Cerebellar cortex (tissue), 1 donor: ENCODE results near the gene NAPEPLD.
"Not testable (repeated sequence)": the region's sequence is repeated elsewhere in the genome, so short reads cannot be mapped to it uniquely, and the experiment has no call there.

Experiments
- DNase-seq: peaks from one replicate; pipeline ENCODE4 v3.0.0-alpha.2; 2015; ENCODE audit warnings: low spot score

The NAPEPLD gene

DNA sequence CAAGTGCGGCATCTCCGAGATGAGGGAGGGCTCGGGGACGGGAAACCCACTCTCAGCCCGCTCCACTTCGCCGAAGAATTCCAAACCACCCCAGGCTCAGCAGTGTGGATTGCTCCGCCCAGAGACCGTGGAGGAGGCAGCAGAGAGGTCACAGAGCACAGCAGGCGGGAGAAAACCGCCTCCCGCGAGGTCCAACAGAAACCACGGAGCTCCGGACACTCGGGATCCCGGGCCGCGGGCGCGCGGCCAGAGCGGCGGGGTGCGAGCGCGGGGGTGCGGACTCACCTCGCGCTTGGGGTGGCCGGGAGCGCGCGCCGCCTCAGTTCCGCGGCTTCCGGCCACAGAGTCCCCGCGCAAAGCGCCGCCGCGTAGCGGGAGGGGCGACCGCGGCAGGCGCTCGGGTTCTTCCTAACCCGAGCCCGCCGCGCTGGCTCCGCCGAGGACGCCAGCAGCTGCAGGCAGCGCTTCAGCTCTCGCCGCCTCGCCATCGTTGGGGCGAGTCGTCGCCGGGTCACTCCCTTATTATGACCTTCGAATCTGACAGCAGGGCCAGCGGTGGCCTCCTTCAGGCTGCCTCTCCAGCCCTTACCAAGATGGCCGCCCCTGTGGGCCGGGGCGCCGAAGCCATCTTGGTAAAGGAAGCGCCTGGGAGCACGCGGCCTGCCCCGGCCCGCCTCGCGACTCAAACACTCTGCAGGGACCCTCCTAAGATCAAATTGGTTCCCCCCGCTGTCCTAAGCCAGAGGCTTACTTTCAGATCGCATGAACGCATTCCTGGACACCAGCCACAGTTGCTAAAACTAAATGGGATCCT lies at the start of gene NAPEPLD:
TSS of gene NAPEPLD (minus strand) at position 106 of the 814 bp plus-strand sequence. CDS start 20,323 bp downstream, outside the sequence.
- DNase-seq, result peak; percentile 84

DNA sequence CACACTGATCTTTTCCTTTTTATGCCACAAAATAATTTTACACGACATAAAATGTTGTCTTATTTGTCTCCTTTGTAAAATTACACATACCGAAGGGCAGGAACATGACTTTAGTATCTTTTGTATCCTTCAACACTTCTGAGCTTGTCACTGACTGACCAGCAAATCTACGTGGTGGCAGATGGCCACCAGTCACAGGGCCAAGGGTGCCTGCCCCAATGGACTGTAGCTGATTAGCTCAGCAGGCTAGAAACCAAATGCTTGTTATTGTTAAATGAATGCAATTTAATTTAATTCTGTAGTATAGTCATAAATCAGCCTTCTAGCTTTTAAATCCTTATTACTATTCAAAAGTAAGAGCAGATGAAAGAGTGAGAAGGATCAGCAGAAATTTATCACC lies 49.2 kb upstream of the NAPEPLD start:
- not testable (repeated sequence) for DNase-seq

DNA sequence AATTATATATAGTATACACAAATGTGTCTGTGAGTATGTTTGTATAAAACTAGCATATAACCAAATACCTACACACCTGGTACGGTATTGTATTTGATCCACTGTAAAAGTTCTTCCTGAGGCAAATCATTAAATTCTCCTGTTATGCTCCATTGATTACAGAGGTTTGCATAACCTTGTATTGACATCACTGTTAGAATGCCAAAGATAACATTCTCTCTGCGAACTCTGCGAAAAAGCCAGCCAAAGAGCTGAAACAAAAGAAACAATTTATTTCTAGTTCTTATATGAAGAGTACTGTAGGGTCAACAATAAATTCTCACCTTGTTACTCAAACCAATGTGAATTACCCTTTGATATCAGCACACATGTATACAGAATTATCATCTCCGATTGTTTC lies 46.5 kb upstream of the NAPEPLD start:
- DNase-seq, result not testable (repeated sequence)

DNA sequence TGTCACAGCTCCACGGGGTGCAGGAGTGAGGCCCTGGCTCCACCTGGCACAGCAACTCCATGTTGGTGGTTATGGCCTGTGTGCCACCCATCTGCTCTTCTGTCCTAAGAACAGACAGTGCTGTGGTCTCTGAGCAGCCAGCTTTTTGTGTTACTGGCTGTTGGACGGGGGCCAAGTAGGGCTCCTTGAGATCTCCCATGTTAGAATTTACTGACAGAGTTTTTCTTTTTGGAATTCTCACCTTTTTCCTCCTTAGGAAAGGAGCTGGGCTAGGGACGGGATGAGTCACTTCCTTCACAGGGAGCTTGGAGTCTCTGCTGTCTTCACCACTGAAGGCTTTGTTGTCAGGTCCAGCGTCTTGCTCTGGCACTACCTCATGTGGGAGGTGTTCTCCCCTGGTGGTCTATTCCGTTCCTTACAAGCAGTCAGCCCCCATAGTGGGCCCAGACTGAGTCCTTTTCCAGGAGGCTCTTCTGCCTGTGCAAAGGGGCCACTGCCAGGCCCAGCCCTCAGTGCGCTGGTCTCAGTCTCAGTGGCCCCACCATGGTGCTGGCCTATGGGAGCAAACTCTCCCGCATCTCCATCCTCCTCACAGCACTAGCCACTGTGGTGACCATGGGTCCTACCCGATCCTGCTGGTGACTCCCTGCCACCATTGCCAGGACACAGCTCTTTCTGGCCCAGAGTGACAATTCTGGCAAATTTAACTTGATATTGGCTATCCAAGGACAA lies 23.7 kb upstream of the NAPEPLD start:
- peak; percentile 72 for DNase-seq

DNA sequence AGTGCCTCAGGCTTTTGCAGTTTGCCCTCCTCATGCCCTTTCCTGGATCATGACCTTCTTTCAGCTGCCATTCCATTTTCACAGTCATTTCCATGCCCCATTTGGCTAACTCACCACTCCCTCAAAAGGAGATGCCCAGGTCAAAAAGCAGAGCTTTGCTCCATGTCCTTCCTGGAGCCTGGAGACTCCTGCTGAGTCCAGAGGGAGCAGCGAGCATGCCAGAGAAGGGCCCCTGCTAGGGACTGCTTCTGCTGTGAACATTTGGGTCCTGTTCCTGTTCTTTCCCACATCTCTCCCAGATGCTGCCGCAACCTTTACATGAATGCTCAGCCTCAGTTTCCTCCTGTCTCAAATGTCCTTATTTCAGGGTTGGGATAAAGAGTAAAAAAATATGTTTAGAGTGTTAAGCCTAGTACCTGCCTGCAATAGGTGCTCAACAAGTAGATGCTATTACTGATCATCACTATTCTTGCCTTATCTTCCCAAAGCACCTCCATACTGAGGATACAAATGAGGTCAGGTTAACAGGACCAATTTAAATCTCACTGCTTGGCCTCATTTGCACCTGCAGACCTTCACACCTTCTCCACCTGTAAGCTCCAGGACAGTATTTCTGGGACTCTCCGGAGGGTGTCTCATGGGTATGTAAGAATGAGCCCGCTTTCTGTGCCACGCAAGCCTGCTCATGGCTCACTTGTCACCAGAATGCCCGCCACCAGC lies 23.0 kb upstream of the NAPEPLD start:
- peak; percentile 55 for DNase-seq

DNA sequence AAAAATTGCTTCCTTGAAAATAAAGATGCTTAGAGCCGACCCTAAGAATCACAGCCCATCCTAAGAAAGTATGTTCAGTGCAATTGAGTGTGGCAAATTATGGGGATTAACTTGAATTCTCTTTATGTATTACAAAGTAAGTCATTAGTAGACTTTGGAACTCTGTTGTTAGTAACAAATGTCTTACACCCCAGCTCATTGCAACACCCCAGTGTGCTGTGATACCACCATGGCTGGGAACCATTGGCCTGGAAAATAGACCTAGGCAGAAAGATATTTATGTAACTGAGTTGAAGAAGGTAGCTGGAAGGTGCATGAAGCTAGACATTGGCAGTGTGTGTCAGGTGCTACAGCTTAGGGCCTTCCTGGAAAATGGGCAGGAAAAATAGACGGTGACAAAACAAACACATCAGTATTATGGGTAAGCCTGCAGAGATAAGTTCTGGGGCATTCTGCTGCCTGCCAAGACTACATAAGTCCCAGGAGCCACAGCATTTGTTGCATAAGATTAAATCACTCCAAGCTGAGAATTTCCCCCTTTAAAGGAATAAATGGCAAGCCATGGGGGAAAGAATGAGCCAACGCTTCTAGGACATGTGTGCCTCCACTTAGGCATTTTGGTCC lies 18.1 kb upstream of the NAPEPLD start:
- DNase-seq, result not testable (repeated sequence)

DNA sequence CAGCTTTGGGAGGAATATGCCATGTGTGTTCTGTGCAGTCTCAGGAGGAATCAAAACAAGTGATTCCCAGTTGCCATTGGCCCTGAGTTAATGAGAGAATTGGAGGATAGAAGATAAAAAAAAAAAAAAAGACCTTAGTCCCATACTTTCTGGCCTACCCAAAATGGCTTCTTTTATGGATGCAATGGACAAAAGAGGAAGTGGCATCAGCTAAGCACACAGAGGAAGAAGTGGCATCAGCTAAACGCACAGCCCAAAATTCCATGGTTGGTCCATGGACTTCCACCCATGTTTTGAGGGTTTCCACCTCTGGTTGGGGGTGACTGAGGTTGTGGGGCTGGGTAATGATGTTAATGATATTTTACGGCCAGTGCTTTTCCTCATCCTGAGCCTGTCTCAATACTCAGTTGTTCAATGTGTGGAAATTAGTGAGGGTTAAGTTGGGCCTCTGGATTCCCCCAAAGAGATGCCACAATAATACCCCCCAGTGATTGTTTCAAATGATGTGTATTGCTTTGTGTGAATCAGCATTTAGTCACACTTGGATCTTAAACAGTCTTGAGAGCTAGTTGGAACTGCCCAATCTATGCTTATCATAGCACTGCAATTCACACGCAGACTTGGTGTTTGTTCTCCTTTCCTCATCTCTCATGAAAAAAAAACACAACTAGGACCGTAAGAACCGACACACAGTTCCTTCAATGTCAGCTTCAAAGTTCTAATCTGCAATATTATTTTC lies 14.4 kb upstream of the NAPEPLD start:
- not testable (repeated sequence) for DNase-seq

DNA sequence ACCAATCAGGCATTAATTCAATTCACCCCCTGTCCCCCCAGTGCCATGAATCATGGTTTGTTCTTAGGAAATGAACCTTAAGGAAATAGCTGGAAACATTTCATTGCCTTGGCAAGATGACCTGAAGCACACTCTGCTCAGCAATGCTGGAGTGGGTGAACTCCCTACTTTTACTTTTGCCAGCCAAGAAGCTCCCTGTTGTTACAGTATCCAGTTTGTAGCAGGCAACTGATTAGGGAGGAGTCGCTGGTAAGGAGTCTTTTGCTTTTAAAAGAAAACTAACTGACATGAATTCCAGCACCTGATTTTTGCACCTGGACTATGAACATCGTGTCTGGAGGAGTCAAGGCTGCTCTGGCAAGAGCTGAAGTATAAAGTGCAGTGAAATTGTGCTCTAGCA lies 13.7 kb upstream of the NAPEPLD start:
- not testable (repeated sequence) for DNase-seq

DNA sequence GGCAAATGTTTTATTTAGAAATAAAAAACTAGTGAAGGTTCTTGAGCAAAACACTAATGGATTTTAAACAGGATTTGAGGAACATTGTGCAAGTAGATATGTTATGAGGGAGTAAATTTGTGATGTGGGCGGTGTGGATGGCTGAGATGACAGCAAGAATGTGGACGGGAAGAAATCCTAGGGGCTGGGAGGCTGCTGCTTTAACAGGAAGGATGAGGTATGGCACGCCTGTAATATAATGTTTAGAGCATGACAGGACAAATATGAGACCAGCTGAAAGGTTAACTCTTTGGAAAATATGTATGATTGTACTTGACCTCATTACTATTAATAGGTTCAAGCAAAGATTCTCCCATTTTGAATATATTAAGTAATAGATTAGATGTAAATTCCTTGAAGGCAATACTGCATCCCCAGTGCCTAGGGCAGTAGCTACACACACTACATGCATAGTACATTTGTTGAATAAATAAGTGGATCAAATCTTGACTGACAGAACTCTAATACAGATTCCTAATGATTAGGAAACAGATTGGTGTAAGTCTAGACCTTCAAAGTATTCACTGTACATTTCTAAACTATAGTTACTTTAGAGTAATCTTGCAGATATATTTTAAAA lies 13.2 kb upstream of the NAPEPLD start:
- DNase-seq, result not testable (repeated sequence)

DNA sequence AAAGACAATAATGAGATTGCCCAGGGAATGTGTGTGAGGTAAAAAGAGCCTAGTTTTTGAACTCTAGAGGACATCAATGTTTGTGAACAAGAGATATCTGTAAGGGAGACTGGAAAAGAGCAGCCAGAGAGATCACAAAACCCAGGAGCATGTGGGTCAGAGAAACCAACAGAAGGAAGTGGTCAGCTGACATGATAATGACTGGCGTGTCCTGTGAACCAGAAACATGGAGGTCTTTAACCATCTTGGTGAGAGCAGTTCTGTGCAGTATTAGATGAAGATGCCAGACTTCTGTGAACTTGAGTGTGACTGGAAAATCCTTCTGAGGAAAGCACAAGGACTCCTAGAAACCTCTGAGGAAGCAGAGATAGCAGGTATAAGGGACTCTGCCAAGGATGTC lies 10.2 kb upstream of the NAPEPLD start:
- not testable (repeated sequence) for DNase-seq

DNA sequence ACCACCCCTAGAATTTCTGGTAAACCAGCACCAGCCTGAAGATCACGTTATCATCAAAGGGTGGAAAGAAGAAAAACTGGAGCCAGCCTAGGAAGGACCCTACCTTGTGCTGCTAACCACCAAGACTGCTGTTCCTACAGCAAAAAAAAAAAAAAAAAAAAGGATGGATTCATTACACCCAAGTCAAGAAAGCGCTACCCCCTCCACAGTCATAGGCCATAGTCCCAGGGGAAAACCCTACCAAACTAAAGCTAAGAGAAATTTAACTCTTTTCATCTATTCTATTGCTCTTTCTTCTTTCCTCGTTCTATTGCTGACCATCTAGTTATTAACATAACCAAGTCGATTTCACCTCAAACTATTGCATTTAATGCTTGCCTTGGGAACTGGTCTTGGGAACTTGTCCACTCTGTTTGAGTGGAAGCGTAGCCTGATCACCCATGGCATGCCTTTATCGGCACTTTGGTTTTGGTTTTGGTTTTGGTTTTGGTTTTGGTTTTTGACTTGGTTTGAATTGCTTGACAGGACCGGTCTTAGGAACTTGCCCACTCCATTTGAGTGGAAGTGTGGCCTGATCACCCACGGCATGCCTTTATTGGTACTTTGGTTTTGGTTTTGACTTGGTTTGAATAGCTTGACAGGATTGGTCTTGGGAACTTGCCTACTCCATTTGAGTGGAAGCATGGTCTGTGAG lies 6.6 kb upstream of the NAPEPLD start:
- not testable (repeated sequence) for DNase-seq

DNA sequence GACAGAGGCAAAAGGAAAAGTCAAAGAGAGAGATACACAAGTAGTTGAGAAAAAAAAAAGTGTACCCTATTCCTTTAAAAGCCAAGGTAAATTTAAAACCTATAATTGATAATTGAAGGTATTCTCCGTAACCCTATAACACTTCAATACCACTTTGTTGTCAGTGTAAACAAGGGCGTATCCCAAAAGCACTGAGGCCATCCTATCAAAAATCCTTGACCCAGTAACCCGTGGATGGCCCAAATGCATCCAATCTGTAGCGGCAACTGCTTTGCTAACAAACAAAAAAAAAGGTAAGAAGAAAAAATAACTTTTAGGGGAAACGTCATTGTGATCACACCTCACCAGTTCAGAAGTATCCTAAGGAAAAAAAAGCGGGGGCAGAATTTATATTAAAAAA lies 5.1 kb upstream of the NAPEPLD start:
- DNase-seq, result no peak

DNA sequence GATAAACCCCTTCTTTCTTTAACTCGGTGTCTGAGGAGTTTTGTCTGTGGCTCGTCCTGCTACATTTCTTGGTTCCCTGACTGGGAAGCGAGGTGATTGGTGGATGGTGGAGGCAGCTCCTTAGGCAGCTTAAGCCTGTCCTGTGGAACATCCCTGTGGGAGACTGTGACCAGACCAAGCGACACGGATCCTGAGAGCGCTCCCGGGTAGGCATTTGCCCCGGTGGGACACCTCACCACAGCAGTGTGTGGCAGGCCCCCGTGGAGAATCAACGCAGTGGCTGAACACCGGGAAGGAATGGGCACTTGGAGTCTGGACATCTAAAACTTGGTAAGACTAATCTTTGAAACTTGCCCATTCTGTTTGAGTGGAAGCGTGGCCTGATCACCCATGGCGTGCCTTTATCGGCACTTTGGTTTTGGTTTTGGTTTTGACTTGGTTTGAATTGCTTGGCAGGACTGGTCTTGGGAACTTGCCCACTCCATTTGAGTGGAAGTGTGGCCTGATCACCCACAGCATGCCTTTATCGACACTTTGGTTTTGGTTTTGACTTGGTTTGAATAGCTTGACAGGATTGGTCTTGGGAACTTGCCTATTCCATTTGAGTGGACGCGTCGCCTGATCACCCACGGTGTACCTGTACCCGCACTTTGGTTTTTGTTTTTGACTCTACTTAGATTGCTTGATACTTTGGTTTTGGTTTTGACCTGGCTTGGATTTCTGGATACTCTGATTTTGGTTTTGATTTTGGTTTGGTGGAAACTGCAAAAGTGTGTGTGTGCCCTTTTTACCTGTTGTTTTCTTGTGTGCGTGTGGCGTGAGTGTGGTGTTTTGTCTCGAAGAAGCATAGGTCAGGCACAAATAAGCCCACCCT lies 4.1 kb upstream of the NAPEPLD start:
- not testable (repeated sequence) for DNase-seq

DNA sequence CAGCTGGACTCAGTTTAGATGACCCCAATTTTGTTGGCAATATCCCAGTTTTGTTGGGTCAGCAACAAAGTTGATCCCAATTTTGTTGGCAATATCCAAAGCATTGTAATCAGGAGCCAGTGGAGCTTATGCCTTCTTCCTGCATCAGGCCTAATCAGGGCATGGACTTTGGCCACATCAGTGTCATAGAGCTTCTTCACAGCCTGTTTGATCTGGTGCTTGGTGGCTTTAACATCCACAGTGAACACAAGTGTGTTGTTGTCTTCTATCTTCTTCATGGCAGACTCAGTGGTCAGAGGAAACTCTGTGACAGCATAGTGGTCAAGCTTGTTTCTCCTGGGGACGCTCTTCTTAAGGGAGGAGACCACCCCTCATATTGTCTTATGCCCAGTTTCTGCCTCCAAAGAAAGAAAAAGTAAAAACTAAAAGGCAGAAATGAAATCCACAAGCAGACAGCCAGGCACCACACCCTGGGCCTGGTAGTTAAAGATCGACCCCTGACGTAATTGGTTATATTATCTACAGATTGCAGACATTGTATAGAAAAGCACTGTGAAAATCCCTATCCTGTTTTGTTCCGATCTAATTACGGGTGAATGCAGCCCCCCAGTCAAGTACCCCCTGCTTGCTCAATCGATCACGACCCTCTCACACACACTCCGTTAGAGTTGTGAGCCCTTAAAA lies 3.2 kb upstream of the NAPEPLD start:
- DNase-seq, result not testable (repeated sequence)

DNA sequence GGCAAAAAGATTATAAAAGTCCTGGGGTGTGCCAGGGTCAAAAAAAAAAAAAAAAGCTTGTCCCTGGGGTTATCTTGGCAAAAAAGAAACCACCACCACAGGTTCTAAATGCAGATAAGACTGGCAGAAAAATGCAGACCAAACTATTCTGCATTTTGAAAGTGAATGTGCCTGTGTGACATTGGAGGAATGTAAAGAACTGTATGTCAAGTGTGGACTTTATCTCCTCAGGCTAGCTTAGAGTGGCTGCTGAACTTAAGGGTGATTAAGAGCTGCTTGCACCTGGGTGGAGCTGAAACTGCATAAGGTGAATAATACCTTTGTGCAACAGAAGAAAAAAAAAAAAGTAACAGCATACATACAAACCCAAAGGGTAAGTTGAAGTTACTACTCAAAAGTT lies 1.3 kb upstream of the NAPEPLD start:
- no peak for DNase-seq

DNA sequence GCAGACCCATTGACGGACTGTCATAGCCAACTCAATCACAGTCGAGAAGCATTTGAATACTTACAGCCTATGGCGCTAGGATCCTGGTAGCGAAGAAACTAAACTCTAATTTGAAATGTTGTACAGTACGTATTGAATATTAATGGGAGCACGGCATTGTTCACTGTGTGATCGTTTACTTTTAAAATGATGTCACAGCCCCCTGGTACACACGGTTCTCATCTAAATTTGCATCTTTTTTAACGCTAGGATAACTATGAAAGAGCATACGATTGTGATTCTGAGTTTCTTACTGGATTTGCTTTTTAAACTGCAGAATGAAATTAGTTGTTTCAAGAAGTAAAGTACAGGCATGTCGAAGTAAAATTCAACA lies 895 bp upstream of the NAPEPLD start:
- DNase-seq, result no peak

DNA sequence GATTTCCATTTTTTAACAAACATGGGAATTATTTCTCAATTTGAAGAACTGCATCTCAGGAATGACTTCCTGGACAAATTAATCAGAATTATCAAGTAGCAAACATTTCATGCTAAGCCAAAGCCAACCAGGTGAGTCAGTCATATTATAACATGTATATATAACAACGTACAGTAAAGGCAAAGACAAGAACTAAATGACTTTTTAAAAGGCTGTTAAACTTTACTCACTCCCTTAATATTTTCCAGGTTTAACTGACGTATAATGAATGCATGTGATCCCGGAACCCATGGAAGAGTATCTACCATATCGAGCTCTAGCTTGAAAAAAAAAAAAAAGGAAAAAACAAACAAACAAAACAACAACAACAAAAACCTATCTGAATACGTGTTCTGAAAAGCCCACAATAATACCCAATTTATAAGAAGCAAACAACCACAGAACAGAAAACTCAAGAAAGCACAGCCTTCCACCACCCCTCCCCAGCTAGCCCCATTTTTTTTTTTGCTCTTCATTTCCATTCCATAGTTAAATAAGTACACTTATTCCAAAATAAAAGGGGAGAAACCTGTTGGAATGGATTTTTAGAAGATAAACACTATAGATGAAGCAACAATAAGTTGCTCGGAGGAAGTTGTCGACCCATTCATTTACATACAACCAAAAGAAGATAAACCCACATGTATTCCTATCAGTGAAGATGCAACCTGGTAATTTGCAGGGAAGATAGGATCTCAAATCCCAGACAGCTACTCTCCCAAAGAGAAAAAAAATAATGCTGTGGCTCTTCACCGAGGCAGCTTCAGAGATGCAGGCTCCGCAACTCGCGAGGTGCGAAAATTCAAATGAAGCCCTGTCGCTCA lies 537 bp downstream of the NAPEPLD start:
- no peak for DNase-seq

DNA sequence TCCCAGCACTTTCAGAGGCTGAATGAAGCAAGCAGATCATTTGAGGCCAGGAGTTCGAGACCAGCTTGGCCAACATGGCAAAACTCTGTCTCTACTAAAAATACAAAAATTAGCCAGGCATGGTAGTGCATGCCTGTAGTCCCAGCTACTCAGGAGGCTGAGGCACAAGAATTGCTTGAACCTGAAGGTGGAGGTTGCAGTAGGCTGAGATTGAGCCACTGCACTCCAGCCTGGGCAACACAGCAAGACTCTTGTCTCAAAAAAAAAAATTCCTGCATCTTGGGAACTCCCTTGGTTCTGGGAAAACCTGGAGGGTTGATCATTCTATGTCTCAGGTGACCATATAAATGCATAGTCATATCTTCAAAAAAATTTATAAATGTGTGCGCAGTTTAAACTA lies 4.1 kb downstream of the NAPEPLD start:
- DNase-seq, result not testable (repeated sequence)
